IMR-90 (cell line): Measurements from ENCODE around the gene DENND1B. TPM values are rescaled to one million over a fixed set of nuclear protein-coding genes. Genes with fewer than 3 reads are reported as not detected.

Experiments
- ATAC-seq: fragments of 200-7000 bp; cut with Tn5 transposase; 2 replicates; pipeline ENCODE4 v1.9.1; 2020; ENCODE audit warnings: low read depth, mild to moderate bottlenecking, moderate library complexity
- BruUV-seq: library from RNA; stranded (reverse); fragments of 400-500 nt; replicated peaks from 2 replicates; lab custom pipeline; 2021; lab: Mats Ljungman, UMichigan
- CTCF ChIA-PET: fragments of 300-600 bp; formaldehyde crosslinking; extraction: SDS; loops from one replicate; lab custom pipeline; 2021; ENCODE audit warnings: antibody characterized with exemption; lab: Yijun Ruan, JAX
- POLR2A ChIA-PET: fragments of 300-600 bp; sonication (Branson Sonifier 250); formaldehyde crosslinking; loops from one replicate; lab custom pipeline; 2022; ENCODE audit warnings: antibody characterized with exemption; ENCODE audit not compliant: unreplicated experiment; lab: Charles Lee
- DNase-seq: peaks from one replicate; pipeline ENCODE4 v3.0.0; 2013
- H2AFZ ChIP-seq: replicated peaks from 2 replicates; pipeline ENCODE3; 2013; ENCODE audit warnings: low read length, mild to moderate bottlenecking; ENCODE audit not compliant: poor library complexity
- H2AK5ac ChIP-seq: 2 replicates; pipeline ENCODE4 v1.6.1; 2013; ENCODE audit warnings: low read depth, low read length, inconsistent platforms
- H2AK9ac ChIP-seq: replicated peaks from 2 replicates; pipeline ENCODE3; 2013; ENCODE audit warnings: mild to moderate bottlenecking, low read depth, low read length, moderate library complexity; ENCODE audit not compliant: poor library complexity
- H2BK120ac ChIP-seq: 2 replicates; pipeline ENCODE4 v1.6.1; 2013; ENCODE audit warnings: low read depth, low read length, inconsistent platforms
- H2BK15ac ChIP-seq: 3 replicates; pipeline ENCODE4 v1.6.1; 2013; ENCODE audit warnings: low read depth, low read length, inconsistent platforms
- H2BK20ac ChIP-seq: 2 replicates; pipeline ENCODE4 v1.6.1; 2013; ENCODE audit warnings: low read depth, mild to moderate bottlenecking, inconsistent platforms, low read length, moderate library complexity
- H2BK5ac ChIP-seq: 2 replicates; pipeline ENCODE4 v1.6.1; 2013; ENCODE audit warnings: mild to moderate bottlenecking, low read depth, low read length, inconsistent platforms; ENCODE audit not compliant: poor library complexity, severe bottlenecking
- H3K14ac ChIP-seq: replicated peaks from 2 replicates; pipeline ENCODE4 v1.6.1; 2013; ENCODE audit warnings: low read depth, low read length, inconsistent platforms
- H3K18ac ChIP-seq: 2 replicates; pipeline ENCODE4 v1.6.1; 2013; ENCODE audit warnings: low read depth, low read length, control low read depth
- H3K23ac ChIP-seq: 2 replicates; pipeline ENCODE4 v1.6.1; 2013; ENCODE audit warnings: low read depth, low read length, inconsistent platforms
- H3K27ac ChIP-seq: 2 replicates; pipeline ENCODE4 v1.5.1; 2013; ENCODE audit warnings: mild to moderate bottlenecking, control low read depth, low read length; ENCODE audit not compliant: insufficient read depth
- H3K27me3 ChIP-seq: 2 replicates; pipeline ENCODE4 v1.6.1; 2013; ENCODE audit warnings: low read length; ENCODE audit not compliant: control insufficient read depth, insufficient read depth
- H3K36me3 ChIP-seq: 2 replicates; pipeline ENCODE4 v1.6.1; 2013; ENCODE audit warnings: low read length, mixed read lengths; ENCODE audit not compliant: control insufficient read depth, insufficient read depth
- H3K4ac ChIP-seq: 2 replicates; pipeline ENCODE4 v1.6.1; 2013; ENCODE audit warnings: low read depth, low read length, inconsistent platforms
- H3K4me1 ChIP-seq: 2 replicates; pipeline ENCODE4 v1.6.1; 2013; ENCODE audit warnings: low read length, mixed read lengths; ENCODE audit not compliant: control insufficient read depth, insufficient read depth
- H3K4me2 ChIP-seq: 2 replicates; pipeline ENCODE4 v1.6.1; 2013; ENCODE audit warnings: low read depth, mild to moderate bottlenecking, control low read depth, low read length, moderate library complexity
- H3K4me3 ChIP-seq: 2 replicates; pipeline ENCODE4 v1.5.1; 2013; ENCODE audit warnings: low read depth, mild to moderate bottlenecking, control low read depth, low read length, moderate library complexity; ENCODE audit not compliant: insufficient read depth
- H3K56ac ChIP-seq: 2 replicates; pipeline ENCODE4 v1.6.1; 2013; ENCODE audit warnings: low read length, inconsistent platforms; ENCODE audit not compliant: insufficient read depth; ENCODE audit errors: extremely low read depth
- H3K79me1 ChIP-seq, 2 experiments: 2 replicates each; pipeline ENCODE4 v1.6.1; 2013; ENCODE audit warnings: low read length in 2 of 2, inconsistent platforms in 1 of 2, low read depth in 1 of 2
- H3K9ac ChIP-seq: 2 replicates; pipeline ENCODE4 v1.6.1; 2013; ENCODE audit warnings: low read depth, low read length, control low read depth
- H3K9me1 ChIP-seq: 2 replicates; pipeline ENCODE4 v1.6.1; 2013; ENCODE audit warnings: low read length, inconsistent platforms; ENCODE audit not compliant: insufficient read depth
- H3K9me3 ChIP-seq: 2 replicates; pipeline ENCODE4 v1.6.1; 2013; ENCODE audit warnings: low read length; ENCODE audit not compliant: control insufficient read depth, insufficient read depth
- H4K20me1 ChIP-seq: 2 replicates; pipeline ENCODE4 v1.6.1; 2013; ENCODE audit warnings: low read length, inconsistent platforms; ENCODE audit not compliant: insufficient read depth
- H4K5ac ChIP-seq: 2 replicates; pipeline ENCODE4 v1.6.1; 2013; ENCODE audit warnings: mild to moderate bottlenecking, low read depth, low read length, control low read depth
- H4K8ac ChIP-seq, 2 experiments: 2 replicates each; pipeline ENCODE4 v1.6.1; 2013; ENCODE audit warnings: low read depth in 2 of 2, low read length in 2 of 2, control low read depth in 1 of 2, inconsistent platforms in 1 of 2
- H4K91ac ChIP-seq: 2 replicates; pipeline ENCODE4 v1.6.1; 2013; ENCODE audit warnings: low read depth, low read length, inconsistent platforms; ENCODE audit not compliant: insufficient read depth
- BHLHE40 ChIP-seq: fragments of 150-350 bp; IDR thresholded peaks from 2 replicates; pipeline ENCODE4 v1.6.1; 2016; ENCODE audit warnings: mild to moderate bottlenecking, low read depth, low read length
- CEBPB ChIP-seq: IDR thresholded peaks from 2 replicates; pipeline ENCODE4 v1.6.1; 2012; ENCODE audit warnings: low read depth, low read length, improper control_type of control experiment
- CHD1 ChIP-seq: IDR thresholded peaks from 2 replicates; pipeline ENCODE4 v1.6.1; 2012; ENCODE audit warnings: low read depth, low read length, improper control_type of control experiment
- CTCF ChIP-seq: conservative IDR thresholded peaks from 2 replicates; pipeline ENCODE4 v1.5.1; 2012; ENCODE audit warnings: mild to moderate bottlenecking, low read depth, low read length, improper control_type of control experiment
- FOS ChIP-seq: fragments of 150-350 bp; IDR thresholded peaks from 2 replicates; pipeline ENCODE4 v1.6.1; 2016; ENCODE audit warnings: low read depth, low read length
- MAZ ChIP-seq: IDR thresholded peaks from 2 replicates; pipeline ENCODE4 v1.6.1; 2012; ENCODE audit warnings: low read depth, mild to moderate bottlenecking, low read length, improper control_type of control experiment, moderate library complexity, borderline replicate concordance
- NFE2L2 ChIP-seq: fragments of 150-350 bp; IDR thresholded peaks from 2 replicates; pipeline ENCODE4 v1.6.1; 2016; ENCODE audit warnings: low read depth, mild to moderate bottlenecking, low read length
- SMC3 ChIP-seq: fragments of 150-350 bp; IDR thresholded peaks from 2 replicates; pipeline ENCODE4 v1.6.1; 2016; ENCODE audit warnings: low read depth, mild to moderate bottlenecking, antibody characterized with exemption, low read length, moderate library complexity
- WGBS, 2 experiments: methylation state at CpG; one replicate each; pipeline versions ENCODE4 v1.1.5 to v1.1.7; 2013; ENCODE audit warnings: missing lambda C conversion rate in 2 of 2; ENCODE audit not compliant: insufficient read length in 1 of 2; ENCODE audit errors: extremely low coverage in 2 of 2; 5-methylcytosine and 5-hydroxymethylcytosine counted together
- dilution Hi-C: fragments of 300-500 bp; cut with HindIII; formaldehyde crosslinking; loops from one replicate; pipeline ENCODE4 v1.14.3; 2018; ENCODE audit warnings: low sequenced_read_pairs; ENCODE audit not compliant: unreplicated experiment
- in situ Hi-C: fragments of 300-500 bp; cut with MboI; formaldehyde crosslinking; loops from 3 replicates; pipeline ENCODE4 v1.14.3; 2019; ENCODE audit warnings: low sequenced_read_pairs, inconsistent platforms, mixed read lengths
- intact Hi-C: fragments of 100-400 bp; cut with micrococcal nuclease; formaldehyde crosslinking; loops from 2 replicates; pipeline ENCODE4 v1.10.0; 2022
- polyA plus RNA-seq, 3 experiments: library from polyadenylated mRNA; depleted of rRNA; stranded (reverse); fragments of >200 nt; gene quantifications; 2 replicates each; pipeline ENCODE4 v1.2.3, GENCODE V29; 2012; ENCODE audit warnings: low replicate concordance in 1 of 3
- total RNA-seq: library from RNA; depleted of rRNA; stranded (reverse); fragments of >200 nt; gene quantifications from 2 replicates; pipeline ENCODE4 v1.2.3, GENCODE V29; 2012
- TF ChIP-seq, protein P1 (sequence below): fragments of 150-350 bp; IDR thresholded peaks from 2 replicates; pipeline ENCODE4 v1.6.1; 2016; ENCODE audit warnings: low read depth, mild to moderate bottlenecking, low read length, moderate library complexity, borderline replicate concordance

DENND1B gene
- total and polyA plus RNA-seq, 2 of the 4 experiments (the other 2 are of a cell fraction), result 4.0 to 24.2 TPM

- no peak overlapping the region for H4K8ac ChIP-seq
- in situ Hi-C loops (no loop called here), intact Hi-C loops (no loop called here), dilution Hi-C loops (no loop called here)
- no peak overlapping the region for H2BK15ac ChIP-seq
- no peaks in the 10 kb centered on the region; the same call in 1 of the 2 replicates for H3K27me3 ChIP-seq
- no peak overlapping the region for H3K4me2 ChIP-seq
- no peak overlapping the region for H3K27ac ChIP-seq
- H2BK120ac ChIP-seq, result no peak overlapping the region
- no peaks in the 10 kb centered on the region for H3K9me3 ChIP-seq
- no peak overlapping the region for H3K4ac ChIP-seq
- no CpG with 5 or more reads among the region's 9 CpGs for WGBS, 2 experiments
- no peak overlapping the region for H3K23ac ChIP-seq
- no peak overlapping the region for H2BK20ac ChIP-seq
- H3K18ac ChIP-seq, result no peak overlapping the region
- H3K9ac ChIP-seq, result no peak overlapping the region
- peak overlapping the region; percentile 13 for H2AFZ ChIP-seq
- H3K9me1 ChIP-seq, result no peaks in the 10 kb centered on the region
- H3K56ac ChIP-seq, result no peak overlapping the region
- ATAC-seq, result peak; percentile 32; the same call in 1 of the 2 replicates
- no peak overlapping the region for H2BK5ac ChIP-seq
- H3K36me3 ChIP-seq, result no peaks in the 10 kb centered on the region
- H3K4me3 ChIP-seq, result no peak overlapping the region
- no peaks in the 10 kb centered on the region for H3K4me1 ChIP-seq
- H3K79me1 ChIP-seq, result no peaks in the 10 kb centered on the region
- H2AK9ac ChIP-seq, result no peak overlapping the region
- no TSS peak for BruUV-seq
- H4K91ac ChIP-seq, result no peak overlapping the region
- ChIA-PET POLR2A (no interaction called here), CTCF (no interaction called here)
- no peak overlapping the region for H4K5ac ChIP-seq
- no peaks in the 10 kb centered on the region for H4K20me1 ChIP-seq
- TF ChIP-seq CTCF (no peak), MAZ (no peak), FOS (no peak), NFE2L2 (no peak), CHD1 (no peak), SMC3 (no peak), BHLHE40 (no peak), CEBPB (no peak)
- TF ChIP-seq, protein P1, sequence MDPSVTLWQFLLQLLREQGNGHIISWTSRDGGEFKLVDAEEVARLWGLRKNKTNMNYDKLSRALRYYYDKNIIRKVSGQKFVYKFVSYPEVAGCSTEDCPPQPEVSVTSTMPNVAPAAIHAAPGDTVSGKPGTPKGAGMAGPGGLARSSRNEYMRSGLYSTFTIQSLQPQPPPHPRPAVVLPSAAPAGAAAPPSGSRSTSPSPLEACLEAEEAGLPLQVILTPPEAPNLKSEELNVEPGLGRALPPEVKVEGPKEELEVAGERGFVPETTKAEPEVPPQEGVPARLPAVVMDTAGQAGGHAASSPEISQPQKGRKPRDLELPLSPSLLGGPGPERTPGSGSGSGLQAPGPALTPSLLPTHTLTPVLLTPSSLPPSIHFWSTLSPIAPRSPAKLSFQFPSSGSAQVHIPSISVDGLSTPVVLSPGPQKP, result no peak
- H3K14ac ChIP-seq, result no peak overlapping the region
- DNase-seq, result no peak
- no peak overlapping the region for H2AK5ac ChIP-seq
Observed at GRCh38 chr1:197471248-197471985, 303.9 kb downstream of the DENND1B start.
